Right renal pelvis (tissue), 4 donors: ENCODE data around the gene SARS2. TPM values are rescaled to one million over a fixed set of nuclear protein-coding genes. Genes with fewer than 3 reads are reported as not detected.
"Not testable (repeated sequence)": the region's sequence is repeated elsewhere in the genome, so short reads cannot be mapped to it uniquely, and the experiment has no call there.

Experiments used
- DNase-seq, 4 donors: peaks; one replicate each; pipeline ENCODE4 v3.0.0-alpha.2; 2013; ENCODE audit warnings: low read depth in 4 of 4, low spot score in 3 of 4, missing footprints in 1 of 4
- polyA plus RNA-seq, 4 donors: library from polyadenylated mRNA; unstranded; fragments of 120-200 nt; gene quantifications; one replicate each; pipeline ENCODE4 v1.2.1, GENCODE V29; 2013; ENCODE audit not compliant: insufficient read length in 4 of 4

SARS2 gene
- polyA plus RNA-seq, 4 donors, result 35.3 to 52.0 (median 41.6) TPM

- no peak for DNase-seq
These were observed 31.6 kb downstream of the SARS2 start for GRCh38 chr19:38898788-38899446.

DNA sequence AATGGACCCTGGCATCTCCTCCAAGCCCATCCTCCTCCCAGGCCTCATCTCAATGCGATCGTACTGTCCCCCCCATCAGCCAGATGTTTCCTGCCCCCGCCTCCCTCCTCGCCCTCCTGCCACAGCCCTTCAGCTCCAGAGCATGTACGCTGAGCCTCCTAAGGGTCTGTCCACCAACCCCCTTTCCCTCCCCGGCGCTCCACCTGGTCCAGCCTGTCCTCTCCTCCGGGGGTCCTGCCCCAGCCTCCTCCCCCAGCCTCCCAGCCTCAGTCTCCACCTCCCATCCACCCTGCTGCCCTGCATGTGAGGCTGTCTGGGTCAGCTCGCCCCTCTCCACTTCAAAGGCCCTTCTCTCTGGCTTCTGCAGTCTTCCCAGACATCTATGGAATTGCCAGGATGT is 35.6 kb downstream of the SARS2 start:
- no peak for DNase-seq

GRCh38 chr19:38893341-38893771 is 37.2 kb downstream of the SARS2 start:
- no peak for DNase-seq

DNA sequence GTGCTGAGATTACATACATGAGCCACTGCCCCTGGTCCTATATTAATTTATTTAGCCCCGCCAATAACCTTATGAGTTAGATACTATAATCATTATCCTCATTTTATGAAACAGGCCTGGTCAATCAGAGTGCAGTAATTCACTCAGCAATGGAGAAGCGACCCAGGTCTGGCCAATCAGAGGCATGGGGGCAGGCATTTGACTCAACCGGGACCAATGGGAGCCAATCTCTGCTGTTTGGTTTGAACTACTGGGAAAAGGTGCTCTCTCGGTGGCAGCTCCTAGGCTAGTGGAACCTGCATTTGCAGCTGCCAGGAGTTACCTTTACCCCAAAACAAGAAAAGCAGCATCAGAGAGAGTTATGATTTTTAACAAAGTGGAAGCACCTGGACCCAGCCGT is 37.7 kb downstream of the SARS2 start:
- DNase-seq, result no peak

DNA sequence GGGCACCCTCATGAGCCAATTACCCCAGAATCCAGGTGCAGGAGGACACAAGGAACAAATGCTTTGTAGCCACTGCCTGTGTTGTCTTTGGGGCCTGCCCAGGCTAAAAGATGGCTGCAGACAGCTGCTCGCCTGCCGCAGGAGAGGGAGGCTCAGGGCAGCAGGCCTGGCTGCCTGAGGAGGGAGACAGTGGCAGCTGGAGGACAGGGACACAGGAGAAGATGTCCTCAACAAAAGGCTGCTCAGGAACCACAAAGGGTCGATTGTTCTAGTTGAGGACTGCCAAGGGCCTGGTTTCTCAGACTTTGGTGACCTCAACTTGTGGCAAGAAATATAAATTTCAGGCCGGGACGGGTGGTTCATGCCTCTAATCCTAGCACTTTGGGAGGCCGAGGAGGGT is 38.8 kb downstream of the SARS2 start:
- no peak for DNase-seq

- no peak for DNase-seq
These were observed 39.9 kb downstream of the SARS2 start for GRCh38 chr19:38890686-38891085.

DNA sequence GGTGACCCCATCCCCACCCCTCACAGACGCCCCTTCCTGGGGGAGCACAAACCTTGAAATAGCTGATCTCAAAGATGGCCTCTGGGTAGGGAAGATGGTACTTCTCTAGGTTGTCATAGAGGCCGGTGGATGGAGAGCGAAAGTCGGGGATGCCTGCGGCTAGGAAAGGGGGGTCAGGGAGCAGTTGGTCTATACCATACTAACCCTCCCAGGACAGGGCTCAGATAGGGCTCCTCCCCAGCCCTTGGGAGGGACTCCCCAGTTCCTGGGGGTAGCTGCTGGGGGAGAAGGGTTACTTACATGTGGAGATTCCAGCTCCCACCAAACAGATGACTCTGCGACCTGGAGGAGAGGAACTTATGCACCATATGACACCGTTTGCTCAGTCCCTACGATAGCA is 40.8 kb downstream of the SARS2 start:
- no peak for DNase-seq

- no peak for DNase-seq
These were observed 41.7 kb downstream of the SARS2 start for GRCh38 chr19:38888876-38889275.

GRCh38 chr19:38884691-38885090 is 45.9 kb downstream of the SARS2 start:
- not testable (repeated sequence) for DNase-seq

DNA sequence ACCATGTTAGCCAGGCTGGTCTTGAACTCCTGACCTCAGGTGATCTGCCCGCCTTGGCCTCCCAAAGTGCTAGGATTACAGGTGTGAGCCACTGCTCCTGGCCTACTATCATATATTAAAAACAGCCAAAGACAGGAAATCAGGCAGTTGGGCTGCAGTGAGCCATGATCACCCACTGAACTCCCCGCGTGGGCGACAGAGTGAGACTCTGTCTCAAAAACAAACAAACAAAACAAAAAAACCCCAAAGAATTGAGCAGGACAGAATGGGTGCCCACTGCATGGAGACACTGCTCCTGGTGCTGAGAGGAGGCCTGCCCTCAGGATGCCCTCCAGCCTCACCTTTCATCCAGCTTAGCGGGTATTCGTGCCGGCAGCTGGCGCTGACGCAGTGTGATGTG is 47.3 kb downstream of the SARS2 start:
- DNase-seq, result no peak

- no peak for DNase-seq
These were observed 49.5 kb downstream of the SARS2 start for GRCh38 chr19:38880882-38881609.

DNA sequence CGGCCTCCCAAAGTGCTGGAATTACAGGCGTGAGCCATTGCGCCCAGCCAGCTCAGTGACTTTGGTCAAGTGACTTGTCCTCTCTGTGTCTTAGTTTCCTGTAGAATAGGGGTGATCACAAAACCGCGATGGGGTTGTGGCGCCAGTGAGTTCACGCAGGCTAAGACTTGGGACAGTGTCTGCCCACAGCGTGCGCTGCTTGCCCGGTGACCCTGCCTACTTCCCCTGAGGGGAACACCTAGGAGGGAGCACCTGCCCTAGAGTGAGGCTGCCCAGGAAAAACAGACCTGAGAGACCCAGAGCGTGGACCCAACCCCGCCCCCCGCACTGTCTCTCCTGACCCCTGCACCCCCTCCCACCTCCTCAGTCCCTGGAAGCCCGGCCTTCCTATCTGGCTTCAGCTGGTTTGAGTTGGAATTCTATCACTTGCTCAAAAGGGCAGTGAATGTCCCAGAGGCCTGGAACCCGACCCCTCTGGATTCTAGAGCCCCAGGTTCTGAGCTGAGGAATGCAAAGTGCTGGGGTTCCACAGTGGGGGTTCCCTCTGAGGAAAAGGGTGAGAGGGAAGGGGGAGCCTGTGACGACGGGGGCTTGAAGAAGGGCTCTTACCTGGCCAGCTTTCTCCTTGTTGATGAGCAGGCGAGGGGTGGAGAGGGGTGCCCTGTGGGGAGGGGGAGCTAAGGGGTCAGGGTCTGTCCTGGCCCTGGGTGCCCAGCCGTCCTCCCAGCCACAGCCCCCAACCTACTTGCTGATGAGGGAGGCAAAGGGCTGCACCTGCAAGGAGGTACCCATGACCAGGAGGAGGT is 50.3 kb downstream of the SARS2 start:
- DNase-seq, result no peak

- no peak for DNase-seq
These were observed 51.2 kb downstream of the SARS2 start for GRCh38 chr19:38879400-38879751.

- no peak for DNase-seq
These were observed 51.8 kb downstream of the SARS2 start for GRCh38 chr19:38878575-38879399.

- DNase-seq, result no peak
These were observed 52.6 kb downstream of the SARS2 start, which contains the start of gene RINL for GRCh38 chr19:38877781-38878574. Gene RINL (minus strand): TSS chr19:38878275. CDS start chr19:38876742, 1,533 bp downstream.

DNA sequence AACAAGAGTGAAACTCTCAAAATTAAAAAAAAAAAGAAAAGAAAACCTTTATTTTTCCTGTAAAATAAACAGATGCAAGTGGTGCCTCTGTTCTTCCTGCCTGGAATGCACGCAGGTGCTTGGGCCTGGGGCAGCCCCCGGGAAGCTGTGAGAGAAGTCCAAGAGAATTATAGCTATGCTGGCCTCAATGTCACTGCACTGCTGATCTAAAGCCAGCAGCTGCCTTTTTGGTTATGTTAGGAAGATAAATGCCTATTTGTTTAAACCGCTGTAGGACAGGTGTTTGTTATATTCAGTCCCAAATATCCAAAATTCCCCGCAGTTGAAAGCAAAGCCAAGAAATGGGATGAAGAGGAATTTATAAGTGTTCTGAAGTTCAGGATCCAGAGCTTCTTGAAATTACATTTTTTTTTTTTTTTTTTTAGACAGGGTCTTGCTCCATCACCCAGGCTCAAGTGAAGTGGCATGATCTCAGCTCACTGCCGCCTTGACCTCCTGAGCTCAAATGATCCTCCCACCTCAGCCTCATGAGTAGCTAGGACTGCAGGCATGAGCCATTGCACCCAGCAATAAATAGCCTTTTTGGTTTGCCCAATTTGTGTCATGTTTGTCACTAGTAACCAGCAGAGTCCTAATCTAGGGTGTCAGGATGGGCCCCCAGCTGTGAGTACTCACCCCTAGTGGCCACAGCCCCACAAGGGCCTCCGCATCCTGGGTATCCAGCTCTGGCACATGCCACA is 54.7 kb downstream of the SARS2 start:
- no peak for DNase-seq

DNA sequence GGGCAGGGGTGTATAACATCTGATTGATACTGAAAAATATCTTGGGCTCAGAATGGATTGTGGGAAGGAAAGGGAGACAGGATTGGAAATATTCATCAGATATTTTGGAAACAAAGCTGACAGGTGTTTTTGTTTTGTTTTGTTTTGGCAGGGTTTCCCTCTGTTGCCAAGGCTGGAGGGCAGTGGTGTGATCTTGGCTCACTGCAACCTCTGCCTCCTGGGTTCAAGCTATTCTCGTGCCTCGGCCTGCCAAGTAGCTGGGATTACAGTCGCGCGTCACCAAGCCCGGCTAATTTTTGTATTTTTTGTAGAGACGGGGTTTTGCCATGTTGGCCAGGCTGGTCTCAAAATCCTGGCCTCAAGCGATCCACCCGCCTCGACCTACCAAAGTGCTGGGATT is 57.2 kb downstream of the SARS2 start:
- DNase-seq, result not testable (repeated sequence)

DNA sequence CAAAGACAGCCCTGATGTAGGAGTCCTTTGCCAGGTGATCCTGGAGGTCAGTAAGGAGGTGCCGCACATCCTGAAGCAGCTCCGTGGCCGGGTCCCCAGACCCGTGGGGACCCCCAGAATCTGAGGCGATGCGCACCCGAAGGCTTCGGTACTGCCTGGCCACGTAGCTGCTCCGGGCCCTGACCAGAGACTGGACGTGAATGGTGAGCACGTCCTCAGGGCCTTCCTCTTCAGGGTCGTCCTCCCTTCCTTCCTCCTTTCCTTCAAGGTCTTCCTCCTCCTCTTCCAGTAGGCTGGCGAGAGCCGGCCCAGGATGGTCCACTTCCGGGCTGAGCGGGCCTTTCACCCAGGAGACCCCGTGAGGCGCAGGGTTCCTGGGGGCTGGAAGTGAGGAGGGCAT is 60.0 kb downstream of the SARS2 start:
- DNase-seq, result no peak
